PC-3 (cell line): Measurements from ENCODE around the gene PIAS4. TPM values are rescaled to one million over a fixed set of nuclear protein-coding genes. Genes with fewer than 3 reads are reported as not detected.

ENCODE experiments used
- ATAC-seq: fragments of 200-7000 bp; cut with Tn5 transposase; 2 replicates; pipeline ENCODE4 v1.9.1; 2020; ENCODE audit warnings: mild to moderate bottlenecking, moderate library complexity
- BruUV-seq: library from RNA; stranded (reverse); fragments of 400-500 nt; replicated peaks from 2 replicates; lab custom pipeline; 2021; lab: Mats Ljungman, UMichigan
- CTCF ChIA-PET: fragments of 300-600 bp; sonication (Branson Sonifier 250); formaldehyde crosslinking; loops from one replicate; lab custom pipeline; 2022; ENCODE audit warnings: antibody characterized with exemption; lab: Charles Lee
- POLR2A ChIA-PET: fragments of 300-600 bp; sonication (Branson Sonifier 250); formaldehyde crosslinking; loops from one replicate; lab custom pipeline; 2022; ENCODE audit warnings: antibody characterized with exemption; ENCODE audit not compliant: unreplicated experiment; lab: Charles Lee
- DNase-seq: peaks from one replicate; pipeline ENCODE4 v3.0.0-alpha.2; 2015
- H2AFZ ChIP-seq: fragments of 300-600 bp; sonication (generic); 2 replicates; pipeline ENCODE4 v1.6.0; 2016; ENCODE audit warnings: antibody characterized with exemption, low read length
- H3F3A ChIP-seq: fragments of 300-600 bp; sonication (generic); one replicate; pipeline ENCODE4 v1.6.0; 2017; ENCODE audit warnings: antibody characterized with exemption, low read length, control low read depth, mild to moderate bottlenecking; ENCODE audit not compliant: unreplicated experiment
- H3K27ac ChIP-seq: fragments of 300-600 bp; sonication (generic); 2 replicates; pipeline ENCODE4 v1.5.1; 2016; ENCODE audit warnings: mild to moderate bottlenecking, low read length
- H3K27me3 ChIP-seq: fragments of 300-600 bp; sonication (generic); 2 replicates; pipeline ENCODE4 v1.6.1; 2016; ENCODE audit warnings: low read length, mixed read lengths
- H3K36me3 ChIP-seq: fragments of 300-600 bp; sonication (generic); 2 replicates; pipeline ENCODE4 v1.6.1; 2016; ENCODE audit warnings: low read depth, mixed run types, low read length, mixed read lengths
- H3K4me1 ChIP-seq: fragments of 300-600 bp; sonication (generic); 2 replicates; pipeline ENCODE4 v1.5.1; 2016; ENCODE audit warnings: low read length; ENCODE audit not compliant: insufficient read depth
- H3K4me2 ChIP-seq: fragments of 300-600 bp; sonication (generic); 2 replicates; pipeline ENCODE4 v1.6.0; 2016; ENCODE audit warnings: low read length
- H3K4me3 ChIP-seq: fragments of 300-600 bp; sonication (generic); 2 replicates; pipeline ENCODE4 v1.5.1; 2016; ENCODE audit warnings: mild to moderate bottlenecking, low read length, mixed read lengths
- H3K79me2 ChIP-seq: fragments of 300-600 bp; sonication (generic); 2 replicates; pipeline ENCODE4 v1.6.1; 2017; ENCODE audit warnings: low read length, mixed read lengths
- H3K9ac ChIP-seq: fragments of 300-600 bp; sonication (generic); 2 replicates; pipeline ENCODE4 v1.6.0; 2016; ENCODE audit warnings: mild to moderate bottlenecking, low read length
- H3K9me2 ChIP-seq: fragments of 300-600 bp; sonication (generic); replicated peaks from 2 replicates; pipeline ENCODE4 v1.6.1; 2016; ENCODE audit warnings: mixed run types, low read length, mixed read lengths
- H3K9me3 ChIP-seq: fragments of 300-600 bp; sonication (generic); 2 replicates; pipeline ENCODE4 v1.6.1; 2016; ENCODE audit warnings: low read length, mixed read lengths
- H4K20me1 ChIP-seq: fragments of 300-600 bp; sonication (generic); 2 replicates; pipeline ENCODE4 v1.6.1; 2016; ENCODE audit warnings: low read length, mixed read lengths
- CTCF ChIP-seq: fragments of 300-600 bp; sonication (generic); conservative IDR thresholded peaks from 2 replicates; pipeline ENCODE4 v1.5.1; 2017; ENCODE audit warnings: antibody characterized with exemption, low read depth, mild to moderate bottlenecking, low read length
- EZH2 ChIP-seq: fragments of 300-600 bp; sonication (generic); IDR thresholded peaks from one replicate; pipeline ENCODE4 v1.6.1; 2017; ENCODE audit warnings: antibody characterized with exemption, mild to moderate bottlenecking, low read length; ENCODE audit not compliant: unreplicated experiment
- EZH2phosphoT487 ChIP-seq: fragments of 300-600 bp; sonication (generic); IDR thresholded peaks from 2 replicates; pipeline ENCODE4 v1.6.1; 2018; ENCODE audit warnings: mild to moderate bottlenecking, antibody characterized with exemption, low read length, borderline replicate concordance
- intact Hi-C: fragments of 100-400 bp; cut with micrococcal nuclease; formaldehyde crosslinking; loops from 2 replicates; pipeline ENCODE4 v1.9.0; 2023
- total RNA-seq: library from RNA; depleted of rRNA; stranded (reverse); fragments of >200 nt; gene quantifications from 2 replicates; pipeline ENCODE4 v1.2.3, GENCODE V29; 2014

Gene PIAS4
- total RNA-seq, 1 experiment from 2014 or later, result 21.0 TPM

GRCh38 chr19:4034048-4035017 lies 26.8 kb downstream of the PIAS4 start:
- CTCF ChIA-PET, result no interaction called here
- H3K9me3 ChIP-seq, result no peaks in the 10 kb centered on the region
- no peak overlapping the region for H2AFZ ChIP-seq

GRCh38 chr19:4035018-4035566 lies 27.6 kb downstream of the PIAS4 start:
- ChIA-PET CTCF (no interaction called here), POLR2A (no interaction called here)
- Histone ChIP-seq H3K9ac (no peak overlapping the region), H3K27ac (no peak overlapping the region), H3K79me2 (no peaks in the 10 kb centered on the region), H3F3A (no peaks in the 10 kb centered on the region), H3K4me2 (no peak overlapping the region), H3K36me3 (peaks cover 10% of the 10 kb centered on the region), H3K4me1 (no peaks in the 10 kb centered on the region), H3K9me2 (no peaks in the 10 kb centered on the region), H3K4me3 (no peak overlapping the region), H3K9me3 (no peaks in the 10 kb centered on the region), H3K27me3 (no peaks in the 10 kb centered on the region), H2AFZ (no peak overlapping the region), H4K20me1 (no peaks in the 10 kb centered on the region)
- TF ChIP-seq CTCF, result no peak
- no peak for TF ChIP-seq EZH2phosphoT487
- TF ChIP-seq EZH2, result no peak
- ATAC-seq (no peak), DNase-seq (no peak)
- BruUV-seq, result no TSS peak
- intact Hi-C loops, result no loop called here

More at GRCh38 chr19:4034048-4035017, 26.8 kb downstream of the PIAS4 start:
- Histone ChIP-seq H3K9me2 (no peaks in the 10 kb centered on the region), H3K27me3 (no peaks in the 10 kb centered on the region), H3K4me1 (no peaks in the 10 kb centered on the region), H3K36me3 (peaks cover 10% of the 10 kb centered on the region), H3K27ac (no peak overlapping the region), H3F3A (no peaks in the 10 kb centered on the region), H3K4me3 (no peak overlapping the region), H3K79me2 (no peaks in the 10 kb centered on the region), H3K4me2 (no peak overlapping the region), H4K20me1 (no peaks in the 10 kb centered on the region), H3K9ac (no peak overlapping the region)
- TF ChIP-seq CTCF (no peak), EZH2 (no peak), EZH2phosphoT487 (no peak)
- ATAC-seq, result no peak
- DNase-seq, result no peak
- intact Hi-C loops, result no loop called here
- BruUV-seq, result no TSS peak
- POLR2A ChIA-PET, result no interaction called here

GRCh38 chr19:4035582-4035981 lies 28.0 kb downstream of the PIAS4 start:
- Histone ChIP-seq H3K4me2 (no peak overlapping the region), H3K9me2 (no peaks in the 10 kb centered on the region), H3K4me1 (no peaks in the 10 kb centered on the region), H2AFZ (no peak overlapping the region), H3K9me3 (no peaks in the 10 kb centered on the region), H3K27ac (no peak overlapping the region), H3K27me3 (no peaks in the 10 kb centered on the region), H3K9ac (no peak overlapping the region), H3K36me3 (peaks cover 10% of the 10 kb centered on the region), H3F3A (no peaks in the 10 kb centered on the region), H3K79me2 (no peaks in the 10 kb centered on the region), H4K20me1 (no peaks in the 10 kb centered on the region), H3K4me3 (no peak overlapping the region)
- POLR2A ChIA-PET, result no interaction called here
- TF ChIP-seq EZH2 (no peak), CTCF (no peak)
- no peak for ATAC-seq
- no peak for DNase-seq
- BruUV-seq, result no TSS peak
- CTCF ChIA-PET, result no interaction called here
- intact Hi-C loops, result no loop called here
